ENCODE results near the gene IL3.

Gene IL3

DNA sequence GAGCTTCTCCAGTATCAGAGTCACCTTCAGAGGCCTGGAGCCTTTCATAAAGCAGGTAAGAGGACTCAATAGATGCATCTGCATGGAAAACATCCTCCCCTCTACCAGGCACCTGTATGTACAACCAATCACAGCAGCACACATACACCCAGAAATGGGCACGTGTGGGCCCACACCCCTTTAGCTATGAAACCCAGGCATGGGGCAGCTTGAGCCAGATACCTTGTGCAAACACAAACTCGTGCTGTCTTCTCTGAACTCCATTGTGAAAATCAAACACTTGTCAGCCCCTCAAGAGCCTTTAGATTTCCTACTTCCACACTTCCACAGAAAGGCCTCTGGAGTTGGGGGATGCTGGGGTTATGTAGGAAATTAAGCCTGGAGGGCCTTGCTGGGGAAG lies 12.1 kb downstream of the IL3 start:
- no peak for DNase-seq (ENCODE audit: low spot score)

DNA sequence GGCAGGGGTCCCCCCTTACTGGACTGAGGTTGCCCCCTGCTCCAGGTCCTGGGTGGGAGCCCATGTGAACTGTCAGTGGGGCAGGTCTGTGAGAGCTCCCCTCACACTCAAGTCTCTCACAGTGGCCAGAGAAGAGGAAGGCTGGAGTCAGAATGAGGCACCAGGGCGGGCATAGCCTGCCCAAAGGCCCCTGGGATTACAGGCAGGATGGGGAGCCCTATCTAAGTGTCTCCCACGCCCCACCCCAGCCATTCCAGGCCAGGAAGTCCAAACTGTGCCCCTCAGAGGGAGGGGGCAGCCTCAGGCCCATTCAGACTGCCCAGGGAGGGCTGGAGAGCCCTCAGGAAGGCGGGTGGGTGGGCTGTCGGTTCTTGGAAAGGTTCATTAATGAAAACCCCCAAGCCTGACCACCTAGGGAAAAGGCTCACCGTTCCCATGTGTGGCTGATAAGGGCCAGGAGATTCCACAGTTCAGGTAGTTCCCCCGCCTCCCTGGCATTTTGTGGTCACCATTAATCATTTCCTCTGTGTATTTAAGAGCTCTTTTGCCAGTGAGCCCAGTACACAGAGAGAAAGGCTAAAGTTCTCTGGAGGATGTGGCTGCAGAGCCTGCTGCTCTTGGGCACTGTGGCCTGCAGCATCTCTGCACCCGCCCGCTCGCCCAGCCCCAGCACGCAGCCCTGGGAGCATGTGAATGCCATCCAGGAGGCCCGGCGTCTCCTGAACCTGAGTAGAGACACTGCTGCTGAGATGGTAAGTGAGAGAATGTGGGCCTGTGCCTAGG lies 13.0 kb downstream of the IL3 start, which contains the start of gene CSF2:
Gene CSF2, plus strand, starts transcription at position 559 of the 783 bp plus-strand sequence. Its CDS starts 35 bp downstream, at position 594.
- DNase-seq (ENCODE audit: low spot score): no peak

DNA sequence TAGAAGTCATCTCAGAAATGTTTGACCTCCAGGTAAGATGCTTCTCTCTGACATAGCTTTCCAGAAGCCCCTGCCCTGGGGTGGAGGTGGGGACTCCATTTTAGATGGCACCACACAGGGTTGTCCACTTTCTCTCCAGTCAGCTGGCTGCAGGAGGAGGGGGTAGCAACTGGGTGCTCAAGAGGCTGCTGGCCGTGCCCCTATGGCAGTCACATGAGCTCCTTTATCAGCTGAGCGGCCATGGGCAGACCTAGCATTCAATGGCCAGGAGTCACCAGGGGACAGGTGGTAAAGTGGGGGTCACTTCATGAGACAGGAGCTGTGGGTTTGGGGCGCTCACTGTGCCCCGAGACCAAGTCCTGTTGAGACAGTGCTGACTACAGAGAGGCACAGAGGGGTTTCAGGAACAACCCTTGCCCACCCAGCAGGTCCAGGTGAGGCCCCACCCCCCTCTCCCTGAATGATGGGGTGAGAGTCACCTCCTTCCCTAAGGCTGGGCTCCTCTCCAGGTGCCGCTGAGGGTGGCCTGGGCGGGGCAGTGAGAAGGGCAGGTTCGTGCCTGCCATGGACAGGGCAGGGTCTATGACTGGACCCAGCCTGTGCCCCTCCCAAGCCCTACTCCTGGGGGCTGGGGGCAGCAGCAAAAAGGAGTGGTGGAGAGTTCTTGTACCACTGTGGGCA lies 13.8 kb downstream of the IL3 start:
- no peak for DNase-seq (ENCODE audit: low spot score)

DNA sequence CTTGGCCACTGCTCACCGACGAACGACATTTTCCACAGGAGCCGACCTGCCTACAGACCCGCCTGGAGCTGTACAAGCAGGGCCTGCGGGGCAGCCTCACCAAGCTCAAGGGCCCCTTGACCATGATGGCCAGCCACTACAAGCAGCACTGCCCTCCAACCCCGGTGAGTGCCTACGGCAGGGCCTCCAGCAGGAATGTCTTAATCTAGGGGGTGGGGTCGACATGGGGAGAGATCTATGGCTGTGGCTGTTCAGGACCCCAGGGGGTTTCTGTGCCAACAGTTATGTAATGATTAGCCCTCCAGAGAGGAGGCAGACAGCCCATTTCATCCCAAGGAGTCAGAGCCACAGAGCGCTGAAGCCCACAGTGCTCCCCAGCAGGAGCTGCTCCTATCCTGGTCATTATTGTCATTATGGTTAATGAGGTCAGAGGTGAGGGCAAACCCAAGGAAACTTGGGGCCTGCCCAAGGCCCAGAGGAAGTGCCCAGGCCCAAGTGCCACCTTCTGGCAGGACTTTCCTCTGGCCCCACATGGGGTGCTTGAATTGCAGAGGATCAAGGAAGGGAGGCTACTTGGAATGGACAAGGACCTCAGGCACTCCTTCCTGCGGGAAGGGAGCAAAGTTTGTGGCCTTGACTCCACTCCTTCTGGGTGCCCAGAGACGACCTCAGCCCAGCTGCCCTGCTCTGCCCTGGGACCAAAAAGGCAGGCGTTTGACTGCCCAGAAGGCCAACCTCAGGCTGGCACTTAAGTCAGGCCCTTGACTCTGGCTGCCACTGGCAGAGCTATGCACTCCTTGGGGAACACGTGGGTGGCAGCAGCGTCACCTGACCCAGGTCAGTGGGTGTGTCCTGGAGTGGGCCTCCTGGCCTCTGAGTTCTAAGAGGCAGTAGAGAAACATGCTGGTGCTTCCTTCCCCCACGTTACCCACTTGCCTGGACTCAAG lies 14.6 kb downstream of the IL3 start:
- DNase-seq (ENCODE audit: low spot score): no peak

DNA sequence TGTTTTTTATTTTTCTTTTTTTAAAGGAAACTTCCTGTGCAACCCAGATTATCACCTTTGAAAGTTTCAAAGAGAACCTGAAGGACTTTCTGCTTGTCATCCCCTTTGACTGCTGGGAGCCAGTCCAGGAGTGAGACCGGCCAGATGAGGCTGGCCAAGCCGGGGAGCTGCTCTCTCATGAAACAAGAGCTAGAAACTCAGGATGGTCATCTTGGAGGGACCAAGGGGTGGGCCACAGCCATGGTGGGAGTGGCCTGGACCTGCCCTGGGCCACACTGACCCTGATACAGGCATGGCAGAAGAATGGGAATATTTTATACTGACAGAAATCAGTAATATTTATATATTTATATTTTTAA lies 15.2 kb downstream of the IL3 start:
- no peak for DNase-seq (ENCODE audit: low spot score)

DNA sequence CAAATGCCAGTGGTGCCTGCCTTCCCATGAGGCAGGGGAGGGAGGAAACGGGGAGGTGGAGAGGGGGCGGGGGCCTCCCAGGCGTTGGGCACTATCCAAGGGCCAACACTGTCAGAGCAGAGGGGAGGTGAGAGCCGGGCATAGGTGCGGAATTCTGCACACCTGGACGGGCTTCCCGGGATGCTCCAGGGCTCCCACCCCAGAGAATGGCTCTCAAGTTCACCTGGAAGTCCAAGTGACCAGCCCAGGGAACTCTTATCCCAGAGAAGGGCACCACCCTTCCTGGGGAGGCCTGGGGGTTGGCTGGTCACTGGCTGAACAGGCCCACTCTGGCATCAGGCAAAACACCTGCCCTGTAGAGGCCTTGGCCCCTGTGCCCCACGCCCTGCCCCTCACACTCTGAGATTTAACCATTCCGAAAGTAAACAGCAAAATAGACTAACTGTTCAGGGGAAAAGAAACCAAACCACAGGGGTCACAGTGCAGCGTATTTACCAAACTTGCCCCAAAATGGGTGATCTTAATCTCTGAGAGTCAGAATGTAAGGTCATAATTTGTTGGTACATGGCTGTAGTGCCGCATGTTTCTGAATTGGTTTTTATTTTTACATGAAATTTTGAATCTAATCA lies 15.9 kb downstream of the IL3 start:
- no peak for DNase-seq (ENCODE audit: low spot score)

DNA sequence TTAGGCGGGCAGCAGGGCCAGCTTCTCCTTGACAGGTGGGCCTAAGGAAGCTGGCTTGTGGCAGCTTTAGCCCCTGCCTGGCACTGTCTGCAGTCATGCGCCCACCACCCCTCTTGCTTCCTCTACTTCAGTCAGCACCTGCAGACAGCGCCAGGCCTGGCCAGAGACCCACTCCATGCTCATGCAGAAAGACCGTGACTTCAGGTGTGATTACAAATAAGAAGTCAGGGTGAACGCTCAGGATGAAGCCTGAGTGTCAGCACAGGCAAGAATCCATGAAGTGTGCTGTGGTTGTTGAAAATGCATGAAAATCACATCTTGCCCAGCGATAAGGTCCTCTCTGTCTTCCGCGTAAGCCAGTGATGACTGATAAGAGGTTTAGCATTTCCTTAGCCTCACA lies 16.5 kb downstream of the IL3 start:
- no peak for DNase-seq (ENCODE audit: low spot score)

DNA sequence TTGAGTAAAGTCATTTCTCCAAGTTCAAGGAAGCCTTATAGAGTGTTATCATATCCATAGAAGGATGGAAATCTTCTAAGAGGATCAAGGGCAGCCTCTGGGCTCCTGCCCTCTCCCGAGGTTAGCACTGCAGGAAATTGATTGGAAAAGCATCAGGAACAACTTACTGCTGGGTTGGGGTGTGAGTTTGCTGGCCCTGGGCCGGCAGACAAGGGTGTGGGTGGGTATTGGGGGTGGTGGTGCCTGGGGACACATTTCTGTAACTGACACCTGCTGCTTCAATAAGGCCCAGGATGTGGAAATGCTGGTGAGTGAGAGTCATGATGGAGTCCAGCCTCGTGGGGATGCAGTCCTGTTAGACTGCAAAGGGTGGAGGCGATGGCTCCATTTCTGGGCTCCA lies 18.6 kb downstream of the IL3 start:
- DNase-seq (ENCODE audit: low spot score): no peak

DNA sequence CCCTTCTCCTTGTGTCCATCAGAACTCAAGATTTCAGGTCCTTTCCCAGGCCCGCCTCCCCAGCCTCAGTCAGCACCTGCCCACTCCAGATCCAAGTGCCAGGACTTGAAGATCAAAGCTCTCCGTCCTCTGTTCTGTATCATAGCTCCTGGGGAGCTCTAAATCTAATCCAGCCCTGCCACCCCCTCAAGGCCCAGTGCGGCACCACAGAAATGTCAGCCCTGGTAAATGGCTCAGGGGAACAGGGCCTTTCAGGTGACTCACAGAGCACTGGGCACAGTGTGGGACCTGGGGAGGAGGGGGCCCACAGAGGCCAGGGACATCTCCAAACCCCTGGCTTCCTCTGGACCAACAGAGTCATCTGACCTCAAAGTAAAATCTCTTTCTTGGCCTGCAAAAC lies 19.2 kb downstream of the IL3 start:
- DNase-seq (ENCODE audit: low spot score): no peak

DNA sequence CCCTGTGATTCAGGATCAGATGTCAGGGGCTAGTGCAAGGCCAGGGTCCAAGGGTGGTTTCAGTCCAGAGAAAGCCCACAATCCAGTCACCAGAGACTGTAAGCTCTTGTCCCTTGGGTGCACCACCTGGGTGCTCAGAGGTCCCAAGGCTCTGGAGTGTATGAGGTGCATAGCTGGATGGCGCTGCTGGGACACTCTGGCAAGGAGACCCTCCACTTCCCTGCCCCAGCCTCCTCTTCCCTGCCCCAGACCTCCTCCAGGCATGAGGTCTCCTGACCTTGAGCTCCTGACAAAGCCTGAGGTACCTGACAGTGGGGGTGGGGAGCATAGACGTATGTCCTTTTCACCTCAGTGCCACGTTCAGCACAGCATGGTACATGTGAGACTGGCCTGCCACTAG lies 20.1 kb downstream of the IL3 start:
- DNase-seq (ENCODE audit: low spot score): no peak

DNA sequence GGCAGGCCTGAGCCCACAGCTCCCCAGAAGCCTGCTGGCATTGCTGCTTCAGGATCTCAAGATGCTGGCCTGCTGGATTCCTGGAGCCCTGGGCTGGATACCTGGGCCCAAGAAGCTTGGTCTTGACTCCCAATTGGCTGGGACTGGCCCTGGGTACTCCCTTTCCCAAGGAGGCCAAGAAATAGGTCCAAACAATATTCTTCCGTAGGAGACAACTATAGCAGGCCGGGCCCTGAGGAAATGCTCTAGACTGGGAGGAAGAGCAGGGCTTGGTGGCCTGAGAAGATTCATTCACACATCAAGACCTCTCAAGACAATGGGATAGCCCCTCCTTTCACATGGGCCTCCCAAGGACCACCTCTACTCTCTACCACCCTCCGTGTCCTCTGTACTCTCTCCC lies 21.0 kb downstream of the IL3 start:
- no peak for DNase-seq (ENCODE audit: low spot score)

DNA sequence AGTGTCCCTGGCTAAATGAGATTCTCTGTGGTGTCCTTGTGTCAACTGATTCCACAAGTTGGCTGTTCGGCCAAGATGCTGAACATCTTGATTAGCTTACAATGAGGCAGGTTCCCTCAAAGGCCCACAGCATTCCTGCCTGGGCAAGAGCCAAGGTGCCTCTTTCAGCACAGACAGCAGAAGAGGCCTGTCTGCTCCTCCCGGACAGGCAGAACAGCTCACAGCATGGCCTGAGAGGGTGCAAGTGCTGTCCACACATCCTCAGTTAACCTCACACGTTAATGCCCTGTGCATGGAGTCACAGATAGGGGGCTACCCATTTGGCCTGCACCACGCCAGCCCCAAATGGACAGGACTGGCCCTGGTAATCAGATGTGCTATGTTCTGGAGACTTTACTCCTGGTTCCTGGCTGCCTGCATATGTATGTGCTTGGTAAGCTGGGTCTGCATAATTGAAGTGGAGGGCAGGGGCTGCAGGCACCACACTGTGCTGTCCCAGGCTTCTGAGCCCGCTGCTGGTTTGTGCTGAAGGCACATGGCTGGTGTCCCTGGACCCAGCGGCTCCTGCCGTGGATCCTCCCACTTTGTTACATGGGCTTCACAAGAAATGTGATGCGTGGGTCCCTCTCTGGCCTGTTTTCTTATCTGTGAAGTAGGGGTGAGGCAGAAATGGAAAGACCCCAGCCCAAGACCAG lies 22.0 kb downstream of the IL3 start:
- no peak for DNase-seq (ENCODE audit: low spot score)

DNA sequence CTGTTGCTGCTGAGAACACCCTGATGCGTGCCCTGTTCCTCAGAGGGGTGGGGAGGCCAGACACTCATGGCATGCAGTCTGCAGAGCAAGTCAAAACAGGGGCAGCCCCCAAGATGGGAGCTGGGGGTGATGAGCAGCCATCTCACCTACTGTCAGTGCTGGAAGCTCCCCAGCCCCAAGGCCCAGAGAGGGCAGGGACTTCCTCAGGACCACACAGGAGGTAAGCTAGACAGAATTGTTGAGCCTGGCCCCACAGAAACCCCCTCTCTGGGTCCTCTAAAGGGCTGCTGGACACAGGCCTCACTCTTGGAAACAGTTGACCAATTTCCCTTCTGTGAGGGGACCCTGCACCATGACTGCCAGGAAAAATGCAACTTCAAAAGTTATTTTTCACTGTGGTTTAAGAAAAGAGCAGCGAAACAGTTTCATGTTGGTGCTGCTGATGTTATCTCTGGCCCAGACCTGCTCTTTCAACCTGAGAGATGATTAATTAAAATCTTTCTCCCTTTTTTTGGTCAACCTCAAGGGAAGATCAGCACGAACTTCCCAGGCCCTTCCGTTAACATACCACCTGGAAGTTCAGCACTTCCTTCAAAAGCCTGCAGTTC lies 22.7 kb downstream of the IL3 start:
- no peak for DNase-seq (ENCODE audit: low spot score)

DNA sequence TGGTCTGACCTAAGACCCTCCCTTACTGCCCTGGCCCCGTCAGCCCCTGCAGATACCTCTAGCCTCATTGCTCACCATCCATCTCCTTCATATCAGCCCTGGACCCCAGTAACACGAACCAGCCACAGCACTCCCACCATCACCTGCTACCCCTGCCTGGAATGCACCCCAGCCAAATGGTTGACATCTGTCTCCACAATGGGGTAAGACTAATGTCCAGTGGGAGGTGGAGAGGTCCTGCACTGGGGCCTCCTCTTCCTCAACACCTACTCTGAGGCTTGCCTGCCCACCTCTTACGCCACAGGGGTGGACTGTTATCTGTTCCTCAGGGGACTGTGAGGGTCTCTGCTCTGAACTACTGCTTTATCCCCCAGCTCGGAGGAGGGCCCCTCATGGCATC lies 25.2 kb downstream of the IL3 start:
- no peak for DNase-seq (ENCODE audit: low spot score)

DNA sequence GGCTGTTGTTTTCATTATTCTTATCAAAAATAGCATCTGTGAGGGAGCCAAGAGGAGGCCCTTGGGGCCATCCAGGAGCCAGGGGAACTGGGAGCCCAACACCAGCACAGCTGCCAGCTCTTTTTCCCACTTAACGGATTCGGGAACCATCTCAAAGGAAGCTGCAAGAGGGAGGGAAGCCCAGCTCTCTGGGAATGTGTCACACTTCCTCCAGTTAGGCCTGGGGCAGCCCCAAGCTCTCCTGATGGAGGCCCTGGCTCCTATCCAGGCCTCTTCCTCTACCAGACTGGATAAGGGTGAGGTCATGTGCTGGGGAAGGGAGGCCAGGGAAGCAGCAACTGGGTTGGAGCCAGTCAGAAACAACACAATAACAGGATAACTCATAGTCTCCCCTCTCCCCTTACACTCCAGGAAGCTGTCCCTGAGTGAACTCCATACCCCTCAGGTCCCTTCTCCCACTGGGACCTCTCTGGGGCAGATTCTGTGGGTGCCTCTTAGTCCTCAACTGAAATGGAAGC lies 25.9 kb downstream of the IL3 start:
- DNase-seq (ENCODE audit: low spot score): no peak

DNA sequence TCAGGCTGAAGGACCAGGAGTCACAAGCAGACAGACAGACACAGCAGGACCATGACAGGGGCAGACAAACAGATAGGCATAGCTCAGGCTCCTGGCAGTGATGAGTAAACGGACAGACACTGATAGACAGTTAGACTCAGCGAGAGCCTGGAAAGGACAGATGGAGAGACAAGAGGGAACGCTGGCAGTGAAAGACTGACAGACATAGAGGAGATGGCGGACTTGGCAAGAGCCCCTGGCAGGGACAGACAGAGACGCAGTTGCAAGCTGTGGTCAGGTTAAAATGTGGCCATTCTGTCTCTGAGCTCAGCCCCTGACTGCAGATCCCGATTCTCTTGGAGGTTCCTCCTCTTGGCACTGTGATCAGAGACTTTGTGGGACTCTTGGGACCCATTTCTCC lies 26.7 kb downstream of the IL3 start:
- DNase-seq (ENCODE audit: low spot score): peak; percentile 10

DNA sequence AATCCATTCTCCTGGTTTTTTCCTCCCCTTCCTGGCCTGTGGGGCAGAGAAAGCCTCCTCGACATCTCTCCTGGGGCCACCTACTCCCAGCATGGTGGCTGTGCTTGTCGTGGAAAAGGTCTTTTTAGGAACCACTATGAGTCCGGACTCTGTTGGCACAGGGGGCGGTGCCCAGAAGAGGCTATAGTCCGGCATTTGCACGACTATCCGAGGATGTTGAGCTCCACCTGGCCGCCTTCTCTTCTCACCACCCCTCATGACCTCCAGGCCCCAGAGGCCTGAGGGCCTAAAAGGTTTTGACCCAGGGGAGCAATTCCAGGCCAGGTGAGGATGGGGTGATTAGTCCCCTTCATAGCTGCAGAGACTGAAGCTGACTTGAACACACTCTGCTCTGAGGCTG lies 27.2 kb downstream of the IL3 start:
- DNase-seq (ENCODE audit: low spot score): no peak

DNA sequence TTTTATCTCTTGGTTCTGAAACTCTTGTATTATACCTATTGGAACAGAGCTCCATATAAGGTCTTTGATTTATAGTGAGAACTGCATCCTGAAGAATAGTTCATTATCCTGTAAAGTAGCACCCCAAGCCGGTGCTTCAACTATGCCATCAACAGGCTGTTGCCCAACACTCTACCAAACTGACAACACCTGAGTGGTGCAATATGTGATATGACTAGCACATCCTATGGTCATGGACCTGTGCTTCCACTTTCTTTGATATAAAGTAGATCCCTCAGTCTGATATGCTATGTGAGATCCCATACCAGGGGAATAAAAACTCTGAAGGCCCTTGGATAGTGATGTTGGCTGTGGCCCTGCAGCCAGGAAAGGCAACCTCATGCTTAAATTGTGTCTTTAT lies 28.9 kb downstream of the IL3 start:
- no peak for DNase-seq (ENCODE audit: low spot score)

DNA sequence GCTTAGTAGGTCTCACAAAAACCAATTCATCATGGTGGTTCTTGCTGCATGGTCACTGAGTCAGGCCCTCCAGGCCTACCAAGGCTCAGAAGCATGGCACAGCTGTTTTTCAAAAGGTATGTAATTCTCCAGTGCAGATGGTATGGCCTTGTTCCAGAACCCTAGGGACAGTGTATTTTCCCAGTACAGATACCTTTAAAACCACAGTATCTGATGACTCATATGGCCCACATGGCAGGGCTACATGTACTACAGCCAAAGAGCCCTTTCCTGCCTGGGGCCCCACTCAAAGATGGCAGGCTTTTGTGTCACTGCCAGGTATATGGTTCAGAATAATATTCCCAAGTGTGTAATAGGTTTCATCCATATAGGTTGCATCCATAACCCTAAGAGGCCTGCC lies 29.7 kb downstream of the IL3 start:
- no peak for DNase-seq (ENCODE audit: low spot score)

DNA sequence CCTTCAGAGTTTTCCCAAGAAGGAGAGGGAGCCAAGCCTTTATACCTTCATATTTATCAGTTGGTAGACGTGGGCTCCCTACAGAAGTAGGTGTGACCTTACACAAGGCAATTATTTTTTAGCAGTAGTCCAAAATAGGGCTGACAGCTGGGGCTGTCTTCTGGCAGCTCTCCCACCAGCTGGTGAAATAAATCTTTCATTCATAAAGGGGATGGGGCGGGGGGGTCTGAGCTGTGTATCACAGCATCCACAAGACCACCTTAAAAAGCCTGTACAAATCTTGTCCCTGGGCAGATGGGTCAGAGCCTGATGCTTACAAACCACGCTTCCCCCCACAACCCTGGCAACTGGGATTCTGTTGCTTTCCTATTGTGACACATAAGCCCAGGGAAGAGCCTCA lies 32.8 kb downstream of the IL3 start:
- no peak for DNase-seq (ENCODE audit: low spot score)

Measured in Ammon's horn (tissue), 1 donor.